HG03520 (cell line): ENCODE data around the gene UGT2B7.
"Not testable (repeated sequence)": the region's sequence is repeated elsewhere in the genome, so short reads cannot be mapped to it uniquely, and the experiment has no call there.

Experiments used
- ATAC-seq: cut with Tn5 transposase; IDR thresholded peaks from one replicate; pipeline ENCODE4 v1.9.1; 2021; ENCODE audit warnings: mild to moderate bottlenecking, moderate library complexity; ENCODE audit not compliant: unreplicated experiment

UGT2B7 gene

DNA sequence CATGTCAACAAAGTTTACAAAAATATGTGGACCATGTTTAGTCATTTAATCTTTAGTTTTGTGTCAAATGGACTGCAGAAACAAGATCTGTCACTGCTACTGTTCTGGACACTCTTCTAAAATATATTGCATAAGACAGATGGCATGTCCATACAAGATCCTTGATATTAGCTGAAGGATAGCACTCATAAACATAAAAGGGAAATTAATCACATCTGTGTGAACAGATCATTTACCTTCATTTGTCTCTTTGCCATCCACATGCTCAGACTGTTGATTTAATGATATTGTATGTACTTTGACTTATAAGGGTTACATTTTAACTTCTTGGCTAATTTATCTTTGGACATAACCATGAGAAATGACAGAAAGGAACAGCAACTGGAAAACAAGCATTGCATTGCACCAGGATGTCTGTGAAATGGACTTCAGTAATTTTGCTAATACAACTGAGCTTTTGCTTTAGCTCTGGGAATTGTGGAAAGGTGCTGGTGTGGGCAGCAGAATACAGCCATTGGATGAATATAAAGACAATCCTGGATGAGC is at the start of gene UGT2B7:
UGT2B7 (plus strand) TSS at position 364 of the 546 bp plus-strand sequence; CDS start at position 411, 47 bp downstream.
- ATAC-seq, result no peak

DNA sequence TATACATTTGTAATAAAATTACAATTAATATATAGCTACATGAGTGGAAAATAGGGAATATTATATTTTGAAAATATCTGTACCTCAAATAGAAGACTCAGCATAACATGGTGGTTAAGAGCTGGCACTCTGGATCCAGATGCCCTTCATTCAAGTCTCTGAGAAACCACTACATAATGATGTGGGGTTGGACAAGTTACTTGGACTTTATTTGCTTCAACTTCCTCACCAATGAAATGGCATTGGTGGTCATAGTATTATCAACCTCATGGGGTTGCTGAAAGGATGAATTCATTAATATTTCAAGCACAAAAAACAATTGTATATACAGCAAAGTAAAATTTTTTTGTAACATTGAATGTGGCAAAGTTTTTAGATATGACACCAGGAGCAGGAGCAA is 46.4 kb upstream of the UGT2B7 start:
- no peak for ATAC-seq

DNA sequence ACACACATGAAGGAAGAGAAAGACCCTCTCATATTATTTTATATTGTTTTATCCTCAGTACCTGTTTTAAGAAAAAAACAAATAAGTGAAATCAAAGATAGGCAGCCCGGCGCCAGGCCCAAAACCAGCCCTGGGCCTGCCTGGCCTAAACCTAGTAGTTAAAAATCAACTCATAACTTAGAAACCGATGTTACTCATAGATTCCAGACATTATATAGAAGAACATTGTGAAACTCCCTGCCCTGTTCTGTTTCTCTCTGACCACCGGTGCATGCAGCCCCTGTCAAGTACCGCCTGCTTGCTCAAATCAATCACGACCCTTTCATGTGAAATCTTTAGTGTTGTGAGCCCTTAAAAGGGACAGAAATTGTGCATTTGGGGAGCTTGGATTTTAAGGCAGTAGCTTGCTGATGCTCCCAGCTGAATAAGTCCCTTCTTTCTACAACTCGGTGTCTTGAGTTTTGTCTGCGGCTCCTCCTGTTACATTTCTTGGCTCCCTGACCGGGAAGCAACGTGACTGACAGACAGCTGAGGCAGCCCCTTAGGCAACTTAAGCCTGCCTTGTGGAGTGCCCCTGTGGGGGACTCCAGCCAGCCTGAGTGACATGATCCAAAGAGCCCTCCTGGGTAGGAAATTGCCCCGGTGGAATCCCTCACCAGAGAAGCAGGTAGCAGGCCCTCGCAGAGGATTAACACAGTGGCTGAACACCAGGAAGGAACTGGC is 45.3 kb upstream of the UGT2B7 start:
- not testable (repeated sequence) for ATAC-seq

DNA sequence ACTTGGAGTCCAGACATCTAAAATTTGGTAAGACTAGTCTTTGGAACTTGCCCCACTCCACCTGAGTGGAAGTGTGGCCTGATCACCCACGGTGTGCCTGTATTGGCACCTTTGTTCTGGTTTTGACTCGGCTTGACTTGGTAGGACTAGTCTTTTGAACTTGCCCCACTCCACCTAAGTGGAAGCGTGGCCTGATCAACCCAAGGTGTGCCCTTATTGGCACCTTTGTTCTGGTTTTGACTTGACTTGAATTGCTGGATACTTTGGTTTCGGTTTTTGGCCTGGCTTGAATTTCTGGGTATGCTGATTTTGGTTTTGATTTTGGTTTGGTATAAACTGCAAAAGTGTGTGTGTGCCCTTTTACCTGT is 44.7 kb upstream of the UGT2B7 start:
- no peak for ATAC-seq

DNA sequence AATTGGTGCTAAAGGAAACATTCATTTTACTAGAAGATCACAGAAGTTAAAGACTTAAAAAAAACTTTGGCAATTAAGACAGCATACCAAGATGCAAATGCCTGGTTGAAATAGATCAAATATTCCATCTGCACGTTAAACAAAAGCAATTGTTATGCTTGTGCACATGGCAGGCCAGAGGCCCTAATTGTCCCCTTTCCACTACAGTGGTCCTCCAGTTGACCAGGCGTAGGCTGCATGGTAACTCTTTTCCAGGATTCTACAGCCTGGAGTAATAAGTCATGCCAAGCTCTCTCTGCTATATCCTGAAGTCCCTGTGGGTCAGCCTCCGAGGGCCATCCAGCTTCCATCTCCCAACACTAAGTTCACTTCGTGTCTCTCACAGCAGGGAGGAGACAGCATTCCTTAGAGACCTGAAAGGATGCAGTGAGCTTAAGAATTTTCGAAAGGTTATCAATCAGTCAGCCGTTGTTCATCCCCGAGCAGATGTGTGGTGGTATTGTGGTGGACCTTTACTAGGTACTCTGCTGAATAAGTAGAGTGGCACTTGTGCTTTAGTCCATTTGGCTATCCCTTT is 42.9 kb upstream of the UGT2B7 start:
- ATAC-seq, result not testable (repeated sequence)

DNA sequence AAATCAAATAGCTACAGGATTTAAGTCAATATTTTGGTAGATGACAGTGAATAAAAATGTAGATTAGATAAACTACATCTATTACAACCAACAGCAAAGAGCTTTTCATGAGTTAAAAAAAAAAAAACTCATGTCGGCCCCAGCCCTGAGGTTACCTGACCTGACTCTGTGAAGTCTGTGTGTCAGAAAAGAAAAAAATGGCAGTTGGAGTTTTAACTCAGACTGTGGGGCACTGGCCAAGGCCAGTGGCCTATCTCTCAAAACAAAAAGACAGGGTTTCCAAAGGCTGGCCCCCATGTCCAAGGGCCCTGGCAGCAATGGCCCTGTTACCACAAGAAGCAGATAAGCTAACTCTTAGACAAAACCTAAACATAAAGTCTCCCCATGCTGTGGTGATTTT is 42.2 kb upstream of the UGT2B7 start:
- ATAC-seq, result not testable (repeated sequence)

DNA sequence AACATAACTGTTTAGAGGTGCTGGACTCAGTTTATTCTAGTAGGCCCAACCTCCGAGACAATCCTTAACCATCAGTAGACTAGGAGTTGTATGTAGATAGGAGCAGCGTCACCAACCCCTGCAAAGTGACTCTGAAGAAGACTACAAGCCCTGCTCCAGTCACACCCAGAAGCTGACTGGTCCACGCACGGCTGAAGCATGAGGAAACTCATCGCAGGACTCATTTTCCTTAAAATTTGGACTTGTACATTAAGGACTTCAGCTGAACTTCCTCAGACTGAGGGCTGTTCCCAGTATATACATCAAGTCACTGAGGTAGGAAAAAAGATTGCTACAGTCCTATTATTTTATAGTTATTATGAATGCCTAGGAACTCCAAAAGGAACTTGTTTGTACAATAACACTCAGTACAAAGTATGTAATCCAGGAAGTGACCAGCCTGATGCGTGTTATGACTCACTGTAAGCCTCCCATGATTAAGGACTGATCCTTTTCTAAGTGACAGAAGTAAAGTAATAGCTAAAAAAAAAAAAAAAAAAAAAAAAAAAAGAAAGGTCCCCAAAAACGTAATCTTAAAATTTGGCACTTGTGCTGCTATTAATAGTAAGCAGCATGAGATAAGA is 41.6 kb upstream of the UGT2B7 start:
- peak; percentile 59 for ATAC-seq

DNA sequence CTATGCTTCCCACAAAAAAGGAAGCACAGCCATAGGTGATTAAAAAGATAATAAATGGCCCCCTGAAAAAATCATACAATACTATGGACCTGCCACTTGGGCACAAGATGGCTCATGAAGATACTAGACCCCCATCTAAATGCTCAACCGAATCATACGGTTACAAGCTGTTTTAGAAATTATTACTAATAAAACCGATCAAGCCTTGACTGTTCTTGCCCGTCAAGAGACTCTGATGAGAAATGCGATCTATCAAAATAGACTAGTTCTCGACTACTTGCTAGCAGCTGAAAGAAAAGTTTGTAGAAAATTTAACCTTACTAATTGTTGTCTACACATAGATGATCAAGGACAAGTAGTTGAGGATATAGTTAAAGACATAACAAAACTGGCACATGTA is 40.1 kb upstream of the UGT2B7 start:
- no peak for ATAC-seq

DNA sequence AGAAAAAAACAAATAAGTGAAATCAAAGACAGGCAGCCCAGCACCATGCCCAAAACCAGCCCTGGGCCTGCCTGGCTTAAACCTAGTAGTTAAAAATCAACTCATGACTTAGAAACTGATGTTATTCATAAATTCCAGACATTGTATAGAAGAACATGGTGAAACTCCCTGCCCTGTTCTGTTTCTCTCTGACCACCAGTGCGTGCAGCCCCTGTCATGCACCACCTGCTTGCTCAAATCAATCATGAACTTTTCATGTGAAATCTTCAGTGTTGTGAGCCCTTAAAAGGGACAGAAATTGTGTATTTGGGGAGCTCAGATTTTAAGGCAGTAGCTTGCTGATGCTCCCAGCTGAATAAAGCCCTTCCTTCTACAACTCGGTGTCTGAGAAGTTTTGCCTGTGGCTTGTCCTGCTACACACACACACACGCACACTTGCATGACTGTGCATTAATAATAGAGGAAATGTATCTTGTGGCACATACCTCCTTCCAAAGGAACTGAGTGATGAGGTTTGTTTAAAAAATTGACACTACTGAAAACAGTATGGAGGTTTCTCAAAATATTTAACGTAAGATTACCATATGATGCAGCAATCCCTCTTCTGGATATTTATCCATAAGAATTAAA is 39.2 kb upstream of the UGT2B7 start:
- no peak for ATAC-seq

DNA sequence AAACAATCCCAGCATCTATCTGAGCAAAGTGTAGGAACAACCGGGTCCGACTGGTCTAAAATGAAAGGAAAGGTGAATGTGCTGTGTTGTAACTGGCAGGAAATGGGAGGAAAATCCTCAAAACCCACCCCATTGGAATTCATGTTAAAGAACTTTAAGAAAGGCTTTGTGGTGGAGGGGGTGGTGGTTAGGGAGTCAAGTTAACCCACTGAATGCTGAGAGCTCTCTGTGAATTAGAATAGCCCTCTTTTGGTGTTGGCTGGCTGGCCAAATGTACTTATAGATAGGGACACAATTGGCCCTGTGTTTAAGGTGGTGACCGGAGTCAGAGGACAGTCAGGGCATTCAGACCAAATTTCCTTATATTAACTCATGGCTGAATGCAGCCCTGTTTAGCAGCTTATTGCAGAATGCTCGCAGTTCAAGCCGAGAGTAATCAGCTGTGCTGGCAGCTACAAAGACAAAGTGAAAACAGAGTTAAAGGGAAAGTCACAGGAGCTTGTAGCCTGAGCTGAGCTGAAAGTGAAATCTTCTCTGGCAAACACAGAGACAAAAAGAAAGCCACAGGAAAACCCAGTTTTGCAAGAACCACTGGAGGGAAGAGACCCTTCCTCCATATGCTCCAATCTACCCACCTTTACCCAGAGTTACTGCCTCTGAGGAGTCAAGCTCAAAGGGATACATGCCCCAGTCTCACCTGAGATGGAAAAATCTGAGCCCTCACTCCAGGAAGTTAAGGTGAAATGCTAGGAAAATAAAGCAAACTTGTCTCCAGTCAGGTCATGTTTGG is 38.5 kb upstream of the UGT2B7 start:
- peak; percentile 56 for ATAC-seq

DNA sequence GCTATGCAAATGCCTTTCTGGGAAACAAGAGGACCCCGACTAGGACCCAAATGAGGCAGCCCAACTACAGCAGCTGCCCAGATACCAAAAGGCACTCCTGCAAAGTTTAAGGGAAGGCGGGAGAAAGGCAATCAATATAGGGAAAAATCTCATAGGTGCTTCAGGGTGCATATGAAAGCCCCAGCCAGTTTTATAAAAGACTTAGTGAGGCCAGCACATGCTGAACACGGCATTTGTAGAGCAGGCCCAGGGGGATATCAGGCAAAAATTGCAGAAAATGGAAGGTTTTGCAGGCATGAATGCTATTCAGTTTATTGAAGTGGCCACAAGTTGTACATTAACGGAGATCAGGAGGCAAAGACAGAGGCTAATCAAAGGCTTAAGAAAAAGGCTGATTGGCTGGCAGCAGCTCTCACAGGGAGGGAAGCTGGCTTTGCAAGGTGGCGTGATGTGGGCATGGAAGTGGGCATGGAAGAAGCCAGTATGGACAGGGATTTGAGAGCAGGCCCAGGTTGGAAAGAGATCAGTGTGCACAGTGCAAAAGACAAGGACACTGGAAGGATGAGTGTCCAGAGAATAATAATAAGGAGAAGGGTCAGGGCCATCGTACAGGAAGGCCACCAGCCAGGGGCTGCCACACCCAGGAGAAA is 37.7 kb upstream of the UGT2B7 start:
- no peak for ATAC-seq

DNA sequence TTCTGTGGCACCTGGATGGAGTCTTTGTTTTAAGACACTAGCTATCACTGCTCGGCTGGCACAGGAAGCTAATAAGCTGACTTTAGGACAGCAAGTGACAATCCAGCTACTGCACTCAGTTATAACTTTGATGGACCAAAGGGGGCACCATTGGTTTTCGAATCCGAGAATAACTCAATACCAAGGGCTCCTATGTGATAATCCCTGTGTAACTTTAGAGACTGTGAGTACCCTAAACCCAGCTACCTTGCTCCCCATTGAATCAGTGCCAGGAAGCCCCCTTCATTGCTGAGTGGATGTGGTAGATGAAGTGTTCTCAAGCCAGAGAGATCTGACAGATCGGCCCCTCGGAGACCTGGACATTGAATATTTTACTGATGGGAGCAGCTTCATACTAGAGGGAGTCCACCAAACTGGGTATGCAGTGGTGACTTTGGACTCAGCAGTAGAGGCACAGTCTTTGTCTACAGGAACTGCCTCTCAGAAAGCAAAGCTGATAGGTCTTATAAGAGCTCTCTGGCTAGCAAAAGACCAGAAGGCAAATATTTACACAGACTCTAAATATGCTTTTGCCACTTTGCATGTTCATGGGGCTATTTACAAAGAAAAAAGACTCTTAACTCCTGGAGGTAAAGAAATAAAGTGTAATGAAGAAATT is 35.5 kb upstream of the UGT2B7 start:
- no peak for ATAC-seq

DNA sequence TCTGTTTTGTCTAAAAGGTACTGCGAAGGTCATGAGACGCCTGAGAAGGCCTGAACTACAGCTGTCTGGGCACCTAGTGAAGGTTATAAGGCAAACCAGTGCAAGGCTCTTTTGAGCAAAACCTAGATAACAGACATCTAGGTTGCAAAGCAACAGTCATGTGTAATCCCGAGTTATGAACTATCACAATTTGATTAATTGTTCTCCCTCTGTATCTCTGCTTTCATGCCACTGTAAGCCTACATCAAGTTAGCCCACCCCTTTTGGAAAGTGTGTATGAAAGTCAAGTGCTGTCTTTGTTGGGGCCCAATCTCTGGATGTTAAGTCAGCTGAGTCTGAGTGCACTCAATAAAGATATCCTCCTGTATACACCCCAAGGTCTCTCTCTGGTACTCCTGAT is 31.9 kb upstream of the UGT2B7 start:
- no peak for ATAC-seq

DNA sequence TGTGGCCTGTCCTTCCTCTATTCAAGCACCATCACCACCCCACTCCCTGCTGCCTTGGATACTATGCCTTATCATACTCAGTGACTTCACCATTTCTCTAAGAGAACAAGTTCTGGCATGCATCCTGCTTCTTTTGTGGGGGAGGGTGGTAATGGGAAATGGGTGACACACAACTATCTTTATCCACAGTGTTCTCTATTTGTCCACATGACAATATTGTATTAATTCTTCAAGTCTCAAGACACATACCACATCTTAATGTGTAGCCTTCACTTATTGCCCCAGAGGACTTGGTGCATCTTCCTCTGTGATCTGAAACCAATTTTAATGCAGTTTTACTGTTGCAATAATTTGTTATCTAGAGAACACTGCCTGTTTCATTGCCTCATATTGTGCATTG is 29.3 kb upstream of the UGT2B7 start:
- ATAC-seq, result no peak

DNA sequence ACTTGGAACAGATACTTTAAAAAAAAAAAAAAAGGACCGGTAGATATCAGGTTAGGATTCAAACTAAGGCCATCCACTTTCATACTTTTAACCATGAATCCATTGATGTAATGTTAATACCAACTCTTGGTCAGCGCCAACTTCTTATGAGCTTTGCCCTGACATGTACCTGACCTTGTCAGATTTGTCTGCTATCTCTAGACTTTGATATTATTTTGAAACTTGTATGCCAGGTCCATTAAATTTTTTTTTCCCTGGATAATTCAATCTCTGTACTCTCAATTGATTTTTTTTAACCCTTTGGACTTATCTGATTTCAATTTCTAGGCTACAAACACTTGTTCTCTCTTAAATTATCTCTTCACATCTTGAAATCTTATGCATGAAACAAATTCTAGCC is 27.2 kb upstream of the UGT2B7 start:
- ATAC-seq, result no peak

DNA sequence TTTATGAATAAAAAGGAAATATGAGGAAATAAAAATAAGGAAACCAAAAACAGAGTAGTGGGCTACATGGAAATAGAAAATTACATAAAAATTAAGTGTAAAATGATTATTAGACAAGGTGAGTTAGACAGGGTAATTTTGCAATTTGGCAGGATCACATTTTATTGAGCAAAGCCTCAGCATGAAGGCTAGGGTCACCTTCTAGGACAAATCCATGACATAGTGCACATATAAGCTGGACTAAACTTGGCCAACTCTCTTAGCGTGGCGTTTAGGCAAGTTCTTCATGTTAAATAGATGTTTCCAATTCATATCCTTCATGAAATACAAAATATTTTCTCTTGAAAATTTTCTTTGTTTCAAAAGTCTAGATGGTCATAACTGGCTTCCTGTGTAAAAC is 25.7 kb upstream of the UGT2B7 start:
- ATAC-seq, result no peak

DNA sequence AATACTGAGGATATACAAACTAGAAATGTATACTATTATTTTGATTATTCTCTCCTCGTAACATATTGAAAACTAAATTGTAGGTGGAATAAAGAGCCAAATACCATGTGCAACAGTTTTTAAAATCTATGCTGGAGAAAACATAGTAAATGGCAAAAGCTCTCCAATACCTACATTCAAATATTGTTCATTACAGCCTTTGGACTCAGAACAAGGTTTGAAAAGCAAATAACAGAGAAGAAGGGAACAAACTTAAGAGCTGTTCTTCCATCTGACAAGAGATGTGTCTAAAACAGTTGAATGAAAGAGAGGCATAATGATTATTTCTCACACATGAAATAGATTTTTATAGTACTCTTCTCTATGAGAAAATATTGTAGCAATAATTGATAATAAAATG is 25.0 kb upstream of the UGT2B7 start:
- ATAC-seq, result no peak

DNA sequence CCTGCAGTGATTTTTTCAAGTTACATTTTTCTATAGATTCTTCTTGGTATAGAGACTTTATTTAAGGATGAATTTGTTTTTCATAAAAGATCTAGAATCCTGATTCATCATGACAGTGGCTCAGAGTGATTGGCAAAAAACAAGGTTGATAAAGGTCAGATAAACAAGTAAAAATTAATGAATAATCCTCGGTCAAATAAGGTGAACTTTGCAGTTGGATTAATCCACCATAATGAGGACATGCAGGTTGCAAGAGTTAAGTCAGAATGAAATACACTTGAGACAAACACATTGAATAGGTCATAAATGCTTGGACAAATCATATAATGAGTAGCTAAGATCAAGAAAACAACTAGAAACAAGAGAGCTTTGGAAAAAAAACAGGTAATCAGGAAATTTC is 22.9 kb upstream of the UGT2B7 start:
- no peak for ATAC-seq

DNA sequence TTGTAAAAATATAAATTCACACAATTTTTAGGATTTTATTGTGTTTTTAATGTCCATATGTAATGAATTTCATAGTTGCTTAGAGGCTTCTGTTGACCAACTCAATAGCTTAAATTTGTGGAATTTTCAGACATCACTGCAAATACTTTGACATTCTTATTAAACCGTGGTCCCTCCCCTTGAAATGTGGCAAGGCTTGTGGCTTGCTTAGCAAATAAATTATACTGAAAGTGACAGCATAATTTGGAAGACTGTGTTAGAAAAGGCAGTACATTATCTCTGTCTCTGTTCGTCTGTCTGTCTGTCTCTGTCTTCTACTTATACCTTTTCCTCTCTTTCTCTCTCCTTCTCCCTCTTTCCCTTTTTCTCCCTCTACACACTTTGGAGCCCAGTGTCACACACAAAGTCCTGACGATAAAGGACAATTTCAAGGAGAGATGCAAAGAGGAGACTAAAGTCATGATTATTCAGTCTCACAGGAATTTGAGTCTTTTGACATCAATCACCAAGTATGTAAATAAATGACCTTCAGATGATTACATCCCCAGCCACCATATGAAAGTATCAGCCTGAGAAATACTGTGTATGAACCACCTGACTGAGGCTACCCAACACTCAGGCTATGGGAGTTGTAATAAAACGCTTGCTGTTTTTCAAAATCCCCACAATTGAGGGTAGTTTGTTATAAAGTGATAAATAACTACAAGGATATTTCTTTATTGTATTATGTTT is 21.0 kb upstream of the UGT2B7 start:
- no peak for ATAC-seq
